GM23338 (cell line): ENCODE measurements around the gene LRRC4B. TPM values are rescaled to one million over a fixed set of nuclear protein-coding genes. Genes with fewer than 3 reads are reported as not detected.

Source experiments
- ATAC-seq: fragments of 200-7000 bp; cut with Tn5 transposase; 3 replicates; pipeline ENCODE4 v1.9.1; 2020
- DNase-seq: peaks from one replicate; pipeline ENCODE4 v3.0.0-alpha.2; 2015; ENCODE audit warnings: low spot score
- H2AFZ ChIP-seq: fragments of 200-600 bp; sonication (generic); 2 replicates; pipeline ENCODE4 v1.8.0; 2016; ENCODE audit warnings: antibody characterized with exemption, mild to moderate bottlenecking, moderate library complexity
- H3F3A ChIP-seq: fragments of 200-600 bp; sonication (generic); replicated peaks from 2 replicates; pipeline ENCODE4 v1.8.0; 2017; ENCODE audit warnings: antibody characterized with exemption, mixed run types, low read depth
- H3K27ac ChIP-seq: fragments of 200-600 bp; sonication (generic); 2 replicates; pipeline ENCODE4 v1.6.1; 2016; ENCODE audit warnings: low read depth
- H3K27me3 ChIP-seq: fragments of 200-600 bp; sonication (generic); 2 replicates; pipeline ENCODE4 v1.8.0; 2016; ENCODE audit warnings: mild to moderate bottlenecking, mixed run types, moderate library complexity; ENCODE audit not compliant: insufficient read depth
- H3K36me3 ChIP-seq: fragments of 200-600 bp; sonication (generic); 2 replicates; pipeline ENCODE4 v1.8.0; 2016; ENCODE audit warnings: mild to moderate bottlenecking; ENCODE audit not compliant: insufficient read depth
- H3K4me1 ChIP-seq: fragments of 200-600 bp; sonication (generic); 2 replicates; pipeline ENCODE4 v1.8.0; 2016; ENCODE audit warnings: mild to moderate bottlenecking, moderate library complexity; ENCODE audit not compliant: insufficient read depth
- H3K4me2 ChIP-seq: fragments of 200-600 bp; sonication (generic); 2 replicates; pipeline ENCODE4 v1.7.1; 2017; ENCODE audit warnings: mixed run types
- H3K4me3 ChIP-seq: fragments of 200-600 bp; sonication (generic); 2 replicates; pipeline ENCODE4 v1.6.1; 2016; ENCODE audit warnings: mixed run types
- H3K79me2 ChIP-seq: fragments of 200-600 bp; sonication (generic); replicated peaks from 2 replicates; pipeline ENCODE4 v1.8.0; 2017; ENCODE audit warnings: mild to moderate bottlenecking; ENCODE audit not compliant: insufficient read depth
- H3K9me2 ChIP-seq: fragments of 200-600 bp; sonication (generic); 2 replicates; pipeline ENCODE4 v1.8.0; 2017; ENCODE audit not compliant: insufficient read depth
- H4K20me1 ChIP-seq: fragments of 200-600 bp; sonication (generic); replicated peaks from 2 replicates; pipeline ENCODE4 v1.8.0; 2017; ENCODE audit warnings: mild to moderate bottlenecking; ENCODE audit not compliant: insufficient read depth
- H3K27ac Mint-ChIP-seq: 2 replicates; pipeline ENCODE4 v1.8.0; 2020; ENCODE audit warnings: inconsistent platforms, mild to moderate bottlenecking, moderate library complexity, mixed read lengths
- H3K27me3 Mint-ChIP-seq: 3 replicates; pipeline ENCODE4 v1.8.0; 2022; ENCODE audit warnings: low read depth, mild to moderate bottlenecking, moderate library complexity, mixed read lengths, inconsistent platforms; ENCODE audit not compliant: insufficient read depth, poor library complexity
- H3K36me3 Mint-ChIP-seq: 3 replicates; pipeline ENCODE4 v1.8.0; 2021; ENCODE audit warnings: low read depth, mild to moderate bottlenecking, inconsistent platforms, moderate library complexity, mixed read lengths
- H3K4me1 Mint-ChIP-seq: 3 replicates; pipeline ENCODE4 v1.8.0; 2020; ENCODE audit warnings: mild to moderate bottlenecking, inconsistent platforms, mixed read lengths
- H3K4me3 Mint-ChIP-seq: 3 replicates; pipeline ENCODE4 v1.8.0; 2021; ENCODE audit warnings: moderate library complexity, mild to moderate bottlenecking, inconsistent platforms, mixed read lengths
- H3K9me3 Mint-ChIP-seq: 3 replicates; pipeline ENCODE4 v1.8.0; 2020; ENCODE audit warnings: moderate library complexity, mild to moderate bottlenecking, inconsistent platforms, mixed read lengths
- CREB1 ChIP-seq: fragments of 250-450 bp; sonication (Bioruptor Pico); IDR thresholded peaks from 2 replicates; pipeline ENCODE4 v1.5.0; 2020; ENCODE audit warnings: low read depth, mild to moderate bottlenecking, moderate library complexity
- CTCF ChIP-seq, 2 experiments: fragments of 200-600 bp in 1 of 2; sonication (generic) in 1 of 2; conservative IDR thresholded peaks; 2 replicates each; pipeline versions ENCODE4 v1.5.1 to v1.6.1; 2016 to 2017; ENCODE audit warnings: antibody characterized with exemption in 2 of 2, low read depth in 2 of 2, mild to moderate bottlenecking in 2 of 2, moderate library complexity in 1 of 2
- EZH2 ChIP-seq: fragments of 200-600 bp; sonication (generic); IDR thresholded peaks from one replicate; pipeline ENCODE4 v1.8.0; 2017; ENCODE audit warnings: antibody characterized with exemption, mild to moderate bottlenecking, low read depth; ENCODE audit not compliant: unreplicated experiment
- JUNB ChIP-seq: IDR thresholded peaks from one replicate; pipeline ENCODE4 v1.6.1; 2016; ENCODE audit warnings: antibody characterized with exemption; ENCODE audit not compliant: unreplicated experiment
- NANOG ChIP-seq: IDR thresholded peaks from 2 replicates; pipeline ENCODE4 v1.6.1; 2016; ENCODE audit warnings: antibody characterized with exemption, borderline replicate concordance
- POLR2AphosphoS5 ChIP-seq: IDR thresholded peaks from 2 replicates; pipeline ENCODE4 v1.6.1; 2016; ENCODE audit warnings: antibody characterized with exemption, low read depth
- STAT1 ChIP-seq: IDR thresholded peaks from one replicate; pipeline ENCODE4 v1.6.1; 2016; ENCODE audit warnings: antibody characterized with exemption; ENCODE audit not compliant: unreplicated experiment
- ZNF114 ChIP-seq: fragments of 250-450 bp; sonication (Bioruptor Pico); IDR thresholded peaks from 2 replicates; pipeline ENCODE4 v1.5.0; 2020; ENCODE audit warnings: mild to moderate bottlenecking, moderate library complexity
- polyA plus RNA-seq: library from polyadenylated mRNA; unstranded; fragments of >200 nt; fragmentation: Nextera tagmentation; extraction: Ambion mirVana; gene quantifications from 2 replicates; pipeline ENCODE4 v1.2.1, GENCODE V29; 2016
- total RNA-seq: library from RNA; depleted of rRNA; stranded (reverse); fragments of >200 nt; shearing (Covaris generic); gene quantifications from 2 replicates; pipeline ENCODE4 v1.2.3, GENCODE V29; 2014
- TF ChIP-seq, protein P1 (sequence below): IDR thresholded peaks from one replicate; pipeline ENCODE4 v1.6.1; 2018; ENCODE audit warnings: antibody characterized with exemption; ENCODE audit not compliant: unreplicated experiment
- TF ChIP-seq, protein P2 (sequence below): IDR thresholded peaks from 2 replicates; pipeline ENCODE4 v1.6.1; 2016; ENCODE audit warnings: antibody characterized with exemption

LRRC4B gene
- total and polyA plus RNA-seq, 2 experiments from 2014 or later, result 2.0 to 13.2 TPM

DNA sequence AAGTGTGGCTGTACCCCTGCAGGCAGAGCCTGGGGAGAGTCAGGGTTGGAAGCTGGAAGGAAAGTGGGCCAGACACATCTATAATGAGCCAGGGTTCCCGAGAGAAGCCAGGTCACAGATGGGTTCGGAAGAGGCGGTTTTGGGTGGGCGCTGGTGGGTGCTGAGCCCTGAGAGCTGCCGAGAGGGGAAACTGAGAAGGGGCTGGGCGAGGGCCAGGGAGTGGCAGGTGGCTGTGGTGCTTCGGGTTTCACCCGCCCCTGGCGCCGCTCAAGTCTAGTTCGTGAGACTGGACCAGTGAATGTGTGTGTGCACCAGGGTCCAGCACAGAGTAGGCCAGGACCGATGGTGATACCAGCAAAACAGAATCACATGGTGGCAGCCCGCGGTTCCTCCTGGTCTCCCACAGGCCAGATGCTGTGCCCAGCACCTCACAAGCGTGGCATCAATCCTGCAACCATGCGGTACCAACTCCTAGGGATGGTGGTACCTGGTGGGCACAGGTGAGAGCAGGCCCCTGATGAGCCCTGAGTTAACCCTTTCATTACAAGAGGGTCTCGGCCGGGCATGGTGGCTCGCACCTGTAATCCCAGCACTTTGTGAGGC lies 1.8 kb upstream of the LRRC4B start (continued):
- no peak for TF ChIP-seq EZH2
- TF ChIP-seq CREB1 (CRISPR knock-in tag), result no peak
- TF ChIP-seq, protein P1, sequence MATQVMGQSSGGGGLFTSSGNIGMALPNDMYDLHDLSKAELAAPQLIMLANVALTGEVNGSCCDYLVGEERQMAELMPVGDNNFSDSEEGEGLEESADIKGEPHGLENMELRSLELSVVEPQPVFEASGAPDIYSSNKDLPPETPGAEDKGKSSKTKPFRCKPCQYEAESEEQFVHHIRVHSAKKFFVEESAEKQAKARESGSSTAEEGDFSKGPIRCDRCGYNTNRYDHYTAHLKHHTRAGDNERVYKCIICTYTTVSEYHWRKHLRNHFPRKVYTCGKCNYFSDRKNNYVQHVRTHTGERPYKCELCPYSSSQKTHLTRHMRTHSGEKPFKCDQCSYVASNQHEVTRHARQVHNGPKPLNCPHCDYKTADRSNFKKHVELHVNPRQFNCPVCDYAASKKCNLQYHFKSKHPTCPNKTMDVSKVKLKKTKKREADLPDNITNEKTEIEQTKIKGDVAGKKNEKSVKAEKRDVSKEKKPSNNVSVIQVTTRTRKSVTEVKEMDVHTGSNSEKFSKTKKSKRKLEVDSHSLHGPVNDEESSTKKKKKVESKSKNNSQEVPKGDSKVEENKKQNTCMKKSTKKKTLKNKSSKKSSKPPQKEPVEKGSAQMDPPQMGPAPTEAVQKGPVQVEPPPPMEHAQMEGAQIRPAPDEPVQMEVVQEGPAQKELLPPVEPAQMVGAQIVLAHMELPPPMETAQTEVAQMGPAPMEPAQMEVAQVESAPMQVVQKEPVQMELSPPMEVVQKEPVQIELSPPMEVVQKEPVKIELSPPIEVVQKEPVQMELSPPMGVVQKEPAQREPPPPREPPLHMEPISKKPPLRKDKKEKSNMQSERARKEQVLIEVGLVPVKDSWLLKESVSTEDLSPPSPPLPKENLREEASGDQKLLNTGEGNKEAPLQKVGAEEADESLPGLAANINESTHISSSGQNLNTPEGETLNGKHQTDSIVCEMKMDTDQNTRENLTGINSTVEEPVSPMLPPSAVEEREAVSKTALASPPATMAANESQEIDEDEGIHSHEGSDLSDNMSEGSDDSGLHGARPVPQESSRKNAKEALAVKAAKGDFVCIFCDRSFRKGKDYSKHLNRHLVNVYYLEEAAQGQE, result no peak
- TF ChIP-seq, protein P2, sequence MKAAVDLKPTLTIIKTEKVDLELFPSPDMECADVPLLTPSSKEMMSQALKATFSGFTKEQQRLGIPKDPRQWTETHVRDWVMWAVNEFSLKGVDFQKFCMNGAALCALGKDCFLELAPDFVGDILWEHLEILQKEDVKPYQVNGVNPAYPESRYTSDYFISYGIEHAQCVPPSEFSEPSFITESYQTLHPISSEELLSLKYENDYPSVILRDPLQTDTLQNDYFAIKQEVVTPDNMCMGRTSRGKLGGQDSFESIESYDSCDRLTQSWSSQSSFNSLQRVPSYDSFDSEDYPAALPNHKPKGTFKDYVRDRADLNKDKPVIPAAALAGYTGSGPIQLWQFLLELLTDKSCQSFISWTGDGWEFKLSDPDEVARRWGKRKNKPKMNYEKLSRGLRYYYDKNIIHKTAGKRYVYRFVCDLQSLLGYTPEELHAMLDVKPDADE, result no peak
- TF ChIP-seq NANOG, result no peak
- no peak for TF ChIP-seq JUNB
- no peak for TF ChIP-seq CTCF (conservative IDR thresholded peaks at IDR 0.05; ENCODE audit: low read depth in 2 of 2)
- TF ChIP-seq STAT1, result no peak

DNA sequence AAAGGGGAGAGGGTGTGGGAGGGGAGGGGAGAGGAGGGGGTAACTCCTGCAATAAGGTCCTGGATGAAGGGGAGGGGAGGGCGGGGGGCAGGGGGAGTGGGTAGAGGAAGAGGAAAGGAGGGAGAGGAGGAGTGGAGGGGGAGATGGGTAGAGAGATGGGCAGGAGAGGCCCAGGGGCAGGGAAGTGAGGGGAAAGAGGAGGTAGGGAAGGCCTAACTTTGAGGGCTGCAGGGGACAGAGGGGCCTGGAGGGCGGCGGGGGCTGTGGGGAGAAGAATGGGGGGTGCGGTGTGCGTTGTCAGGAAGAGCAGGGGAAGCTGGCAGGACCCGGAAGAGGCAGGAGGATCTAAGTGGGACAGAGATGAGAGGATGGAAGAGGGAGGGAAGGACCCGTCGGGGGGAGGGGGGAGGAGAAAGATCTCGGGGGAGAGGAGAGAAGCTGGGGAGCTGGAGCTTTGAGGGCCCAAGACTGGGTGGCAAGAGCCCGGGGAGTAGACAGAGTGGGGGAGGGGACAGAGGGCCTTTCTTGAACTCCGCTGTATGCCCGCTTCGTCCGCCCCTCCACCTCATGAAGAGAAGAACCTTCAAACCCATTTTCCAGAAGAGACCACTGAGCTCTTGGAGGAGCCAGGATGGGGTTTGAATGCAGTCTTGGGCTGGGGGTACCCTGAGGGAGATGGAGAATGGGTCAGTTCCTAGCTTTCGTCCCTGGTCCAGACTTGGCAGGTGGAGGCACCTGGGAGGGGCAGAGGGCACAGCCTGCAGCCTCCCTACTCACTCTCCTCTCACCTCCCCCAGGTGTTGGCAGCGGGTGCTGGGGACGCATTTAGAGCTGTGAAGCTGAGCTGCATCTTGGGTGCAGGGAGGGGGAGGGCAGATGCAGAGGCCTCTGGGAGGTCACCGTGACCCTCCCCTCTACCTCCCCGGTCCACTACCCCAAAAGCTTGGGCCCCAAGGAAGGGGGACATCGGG lies 778 bp upstream of the LRRC4B start:
- ATAC-seq (no peak), DNase-seq (no peak)
- Histone ChIP-seq H3K36me3 (no peaks in the 10 kb centered on the region), H3K27ac (no peak overlapping the region), H3K9me2 (no peaks in the 10 kb centered on the region), H3K4me1 (peaks cover 24% of the 10 kb centered on the region), H2AFZ (no peak overlapping the region), H3F3A (peaks cover 5% of the 10 kb centered on the region; the same call in 1 of the 2 replicates), H3K79me2 (no peaks in the 10 kb centered on the region), H4K20me1 (0 out of 2 replicates have a peak, but pooled peaks cover 3% of the 10 kb centered on the region), H3K4me3 (no peak overlapping the region; the same call in 1 of the 2 replicates), H3K4me2 (peak overlapping the region; percentile 68), H3K27me3 (peaks cover 44% of the 10 kb centered on the region)
- Mint-ChIP-seq H3K27ac (no peak overlapping the region), H3K36me3 (peaks cover 46% of the 10 kb centered on the region), H3K27me3 (peaks cover 10% of the 10 kb centered on the region), H3K4me1 (no peaks in the 10 kb centered on the region), H3K4me3 (no peak overlapping the region), H3K9me3 (peaks cover 83% of the 10 kb centered on the region)
- TF ChIP-seq ZNF114 (no peak), EZH2 (no peak), NANOG (no peak), CREB1 (CRISPR knock-in tag) (no peak), STAT1 (no peak), POLR2AphosphoS5 (no peak)
